Measurements from ENCODE around the gene MCOLN2.
A peak's percentile ranks its signal among the peaks of the same experiment; 100 is the strongest.
"Not testable (repeated sequence)": the region's sequence is repeated elsewhere in the genome, so short reads cannot be mapped to it uniquely, and the experiment has no call there.

MCOLN2 gene

DNA sequence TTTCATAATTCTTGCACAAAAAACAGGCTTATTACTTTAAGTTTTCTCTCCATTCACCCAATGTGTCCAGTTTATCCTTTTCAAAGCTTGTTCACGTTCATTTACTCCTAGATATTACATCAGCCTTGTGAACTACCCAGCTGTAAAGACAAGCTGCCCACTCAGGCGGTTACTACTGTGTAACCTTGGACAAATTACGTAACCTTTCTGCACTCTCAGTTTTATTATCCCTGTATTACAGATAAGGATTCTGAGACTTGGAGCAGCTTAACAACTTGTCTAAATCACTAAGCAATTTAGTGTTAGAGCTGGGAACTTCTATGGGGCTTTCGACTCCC, 83.4 kb downstream of the MCOLN2 start:
- no peaks in the 10 kb centered on the region for H3K27me3 ChIP-seq (ENCODE audit: insufficient read depth, low read depth, severe bottlenecking)
- no peaks in the 10 kb centered on the region for H3K9me3 ChIP-seq (ENCODE audit: severe bottlenecking)
- no peak overlapping the region for H3K27ac ChIP-seq
- no peaks in the 10 kb centered on the region for H3K36me3 ChIP-seq
- TF ChIP-seq, protein P1, sequence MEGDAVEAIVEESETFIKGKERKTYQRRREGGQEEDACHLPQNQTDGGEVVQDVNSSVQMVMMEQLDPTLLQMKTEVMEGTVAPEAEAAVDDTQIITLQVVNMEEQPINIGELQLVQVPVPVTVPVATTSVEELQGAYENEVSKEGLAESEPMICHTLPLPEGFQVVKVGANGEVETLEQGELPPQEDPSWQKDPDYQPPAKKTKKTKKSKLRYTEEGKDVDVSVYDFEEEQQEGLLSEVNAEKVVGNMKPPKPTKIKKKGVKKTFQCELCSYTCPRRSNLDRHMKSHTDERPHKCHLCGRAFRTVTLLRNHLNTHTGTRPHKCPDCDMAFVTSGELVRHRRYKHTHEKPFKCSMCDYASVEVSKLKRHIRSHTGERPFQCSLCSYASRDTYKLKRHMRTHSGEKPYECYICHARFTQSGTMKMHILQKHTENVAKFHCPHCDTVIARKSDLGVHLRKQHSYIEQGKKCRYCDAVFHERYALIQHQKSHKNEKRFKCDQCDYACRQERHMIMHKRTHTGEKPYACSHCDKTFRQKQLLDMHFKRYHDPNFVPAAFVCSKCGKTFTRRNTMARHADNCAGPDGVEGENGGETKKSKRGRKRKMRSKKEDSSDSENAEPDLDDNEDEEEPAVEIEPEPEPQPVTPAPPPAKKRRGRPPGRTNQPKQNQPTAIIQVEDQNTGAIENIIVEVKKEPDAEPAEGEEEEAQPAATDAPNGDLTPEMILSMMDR (IDR thresholded peaks at IDR 0.05; ENCODE audit: low read depth, low read length) = no peak
- DNase-seq = peak; percentile 15
- H3K4me3 ChIP-seq (ENCODE audit: low read depth, low read length) = no peak overlapping the region

DNA sequence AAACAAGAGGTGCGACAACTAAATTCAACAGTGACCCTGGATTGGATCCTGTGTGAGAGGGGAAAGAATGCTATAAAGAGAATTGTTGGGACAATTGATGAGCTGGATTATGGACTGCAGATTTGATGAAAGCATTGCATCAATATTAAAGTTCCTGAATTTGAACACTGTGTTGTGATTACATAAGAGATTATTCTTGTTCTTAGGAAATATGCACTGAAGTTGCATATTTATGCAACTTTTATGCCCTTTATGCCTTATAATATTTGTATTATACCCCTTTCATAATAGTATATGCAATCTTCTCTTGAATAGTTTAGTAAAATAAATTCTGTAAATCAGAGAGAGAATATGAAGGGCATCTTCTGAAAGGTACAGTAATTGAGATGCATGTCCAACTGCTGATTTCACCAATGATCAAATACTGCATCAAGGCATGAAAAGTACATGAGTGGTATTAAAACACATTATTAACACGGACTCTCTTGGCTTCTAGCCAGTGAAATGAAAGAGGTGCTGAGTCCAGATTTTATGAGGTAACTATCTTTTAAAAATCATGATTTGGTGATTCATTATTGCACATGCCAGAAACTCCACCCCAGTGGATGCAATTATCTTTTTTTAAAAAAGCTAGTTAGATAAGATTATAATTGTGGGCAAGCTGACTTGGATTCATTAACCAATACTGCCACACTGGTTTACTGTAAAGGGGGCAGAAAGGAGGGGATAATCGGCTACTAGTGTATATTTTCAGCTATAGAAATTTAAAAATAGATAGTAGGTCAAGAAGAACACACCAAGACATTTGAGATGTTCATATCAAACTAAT, 84.0 kb downstream of the MCOLN2 start:
- no peak for DNase-seq
- no peaks in the 10 kb centered on the region for H3K36me3 ChIP-seq
- TF ChIP-seq, protein P1 (IDR thresholded peaks at IDR 0.05; ENCODE audit: low read depth, low read length) = no peak
- no peaks in the 10 kb centered on the region for H3K27me3 ChIP-seq (ENCODE audit: insufficient read depth, low read depth, severe bottlenecking)
- H3K9me3 ChIP-seq (ENCODE audit: severe bottlenecking) = no peaks in the 10 kb centered on the region
- H3K27ac ChIP-seq = no peak overlapping the region
- no peak overlapping the region for H3K4me3 ChIP-seq (ENCODE audit: low read depth, low read length)

DNA sequence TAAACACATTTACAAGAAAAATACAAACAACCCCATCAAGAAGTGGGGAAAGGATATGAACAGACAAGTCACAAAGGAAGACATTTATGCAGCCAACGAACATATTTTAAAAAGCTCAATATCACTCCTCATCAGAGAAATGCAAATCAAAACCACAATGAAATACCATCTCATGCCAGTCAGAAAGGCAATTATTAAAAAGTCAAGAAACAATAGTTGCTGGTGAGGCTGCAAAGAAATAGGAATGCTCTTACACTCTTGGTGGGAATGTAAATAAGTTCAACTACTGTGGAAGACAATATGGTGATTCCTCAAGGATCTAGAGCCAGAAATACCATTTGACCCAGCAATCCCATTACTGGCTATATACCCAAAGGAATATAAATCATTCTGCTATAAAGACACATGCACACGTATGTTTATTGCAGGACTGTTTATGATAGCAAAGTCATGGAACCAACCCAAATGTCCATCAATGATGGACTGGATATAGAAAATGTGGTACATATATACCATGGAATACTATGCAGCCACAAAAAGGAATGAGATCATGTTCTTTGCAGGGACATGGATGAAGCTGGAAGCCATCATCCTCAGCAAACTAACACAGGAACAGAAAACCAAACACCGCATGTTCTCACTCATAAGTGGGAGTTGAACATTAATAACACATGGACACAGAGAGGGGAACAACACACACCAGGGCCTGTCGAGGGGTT, 88.0 kb downstream of the MCOLN2 start:
- DNase-seq; H3K27ac ChIP-seq; H3K27me3 ChIP-seq (ENCODE audit: insufficient read depth, low read depth, severe bottlenecking); H3K36me3 ChIP-seq; H3K9me3 ChIP-seq (ENCODE audit: severe bottlenecking); H3K4me3 ChIP-seq (ENCODE audit: low read depth, low read length): not testable (repeated sequence)

DNA sequence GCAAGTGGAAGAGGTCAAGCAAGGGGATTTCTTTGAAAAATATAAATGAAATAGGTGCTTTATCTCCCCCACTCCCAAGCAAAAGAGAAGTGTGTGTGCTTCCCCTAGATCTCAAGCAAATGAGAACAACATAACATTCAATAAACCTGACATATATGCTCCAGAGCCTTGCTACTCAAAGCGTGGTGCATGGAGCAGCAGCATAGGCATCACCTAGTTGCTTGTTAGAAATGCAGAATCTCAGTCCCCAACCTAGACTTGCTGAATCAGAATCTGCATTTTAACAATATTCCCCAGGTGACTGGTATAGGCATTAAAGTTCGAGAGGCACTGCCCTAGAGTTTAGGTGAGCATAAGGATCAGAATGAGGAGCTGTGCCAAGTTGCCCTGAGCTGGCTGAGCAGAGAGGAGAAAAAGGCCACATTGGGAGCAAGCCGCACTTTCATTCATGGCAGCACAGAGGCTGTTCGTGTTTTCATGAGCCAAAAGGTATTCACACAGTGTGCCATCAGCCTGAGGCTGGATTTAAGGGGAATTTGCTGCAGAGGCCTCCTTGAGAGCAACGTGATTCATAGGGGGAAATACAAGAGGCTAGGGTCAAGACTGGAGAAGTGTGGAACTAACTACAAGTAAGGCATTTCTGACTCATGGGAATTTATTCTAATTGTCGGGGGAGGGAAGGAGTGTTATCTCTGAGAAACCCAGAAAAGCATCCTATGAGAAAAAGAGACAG, 89.7 kb downstream of the MCOLN2 start:
- Histone ChIP-seq H3K4me3 (ENCODE audit: low read depth, low read length) (no peak overlapping the region), H3K27me3 (ENCODE audit: insufficient read depth, low read depth, severe bottlenecking) (no peaks in the 10 kb centered on the region), H3K9me3 (ENCODE audit: severe bottlenecking) (no peaks in the 10 kb centered on the region), H3K27ac (no peak overlapping the region), H3K36me3 (no peaks in the 10 kb centered on the region)
- TF ChIP-seq, protein P1 (IDR thresholded peaks at IDR 0.05; ENCODE audit: low read depth, low read length) = no peak
- DNase-seq = no peak

DNA sequence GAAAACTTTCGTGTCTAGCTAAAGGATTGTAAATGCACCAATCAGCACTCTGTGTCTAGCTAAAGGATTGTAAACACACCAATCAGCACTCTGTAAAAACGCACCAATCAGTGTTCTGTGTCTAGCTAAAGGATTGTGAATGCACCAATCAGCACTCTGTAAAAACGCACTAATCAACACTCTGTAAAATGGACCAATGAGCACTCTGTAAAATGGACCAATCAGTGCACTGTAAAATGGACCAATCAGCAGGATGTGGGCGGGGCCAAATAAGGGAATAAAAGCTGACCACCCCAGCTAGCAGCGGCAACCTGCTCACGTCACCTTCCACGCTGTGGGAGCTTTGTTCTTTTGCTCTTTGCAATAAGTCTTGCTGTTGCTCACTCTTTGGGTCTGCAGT, 94.2 kb downstream of the MCOLN2 start:
- not testable (repeated sequence) for H3K27me3 ChIP-seq (ENCODE audit: insufficient read depth, low read depth, severe bottlenecking); DNase-seq; H3K27ac ChIP-seq; H3K36me3 ChIP-seq; H3K9me3 ChIP-seq (ENCODE audit: severe bottlenecking); H3K4me3 ChIP-seq (ENCODE audit: low read depth, low read length)

DNA sequence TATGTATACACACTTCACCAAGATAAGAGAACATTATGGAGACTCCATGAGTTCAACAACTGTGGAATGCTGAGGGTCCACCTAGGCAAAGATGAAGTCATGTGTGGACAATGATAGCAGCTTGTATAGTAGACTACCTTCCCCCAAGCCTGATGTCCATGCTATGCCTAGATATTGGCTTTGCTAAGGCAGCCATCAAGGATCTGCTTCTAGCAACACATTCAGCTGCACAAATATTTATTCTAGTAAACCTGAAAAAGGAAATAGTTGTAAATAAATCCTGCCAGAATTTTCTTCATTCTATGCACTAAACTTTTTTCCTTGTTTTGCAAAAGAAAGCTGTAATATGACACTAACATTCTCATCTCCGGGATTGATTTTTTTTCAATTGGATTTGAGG, 96.9 kb downstream of the MCOLN2 start:
- no peak overlapping the region for H3K4me3 ChIP-seq (ENCODE audit: low read depth, low read length)
- DNase-seq = no peak
- no peak overlapping the region for H3K27ac ChIP-seq
- no peaks in the 10 kb centered on the region for H3K9me3 ChIP-seq (ENCODE audit: severe bottlenecking)
- TF ChIP-seq, protein P1 (IDR thresholded peaks at IDR 0.05; ENCODE audit: low read depth, low read length) = no peak
- H3K27me3 ChIP-seq (ENCODE audit: insufficient read depth, low read depth, severe bottlenecking) = no peaks in the 10 kb centered on the region
- H3K36me3 ChIP-seq = no peaks in the 10 kb centered on the region

Measured in WERI-Rb-1 (cell line).